DND-41 (cell line): Measurements from ENCODE around the gene BAIAP2.

Source experiments
- EZH2 ChIP-seq: IDR thresholded peaks from 3 replicates; pipeline ENCODE4 v1.6.1; 2012; ENCODE audit warnings: borderline replicate concordance, low read depth, mild to moderate bottlenecking, moderate library complexity, low read length, inconsistent platforms; ENCODE audit not compliant: severe bottlenecking
- TF ChIP-seq, protein P1 (sequence below): IDR thresholded peaks from 2 replicates; pipeline ENCODE4 v1.5.1; 2012; ENCODE audit warnings: borderline replicate concordance, low read length, moderate library complexity, mild to moderate bottlenecking; ENCODE audit not compliant: poor library complexity, severe bottlenecking; ENCODE audit errors: extremely low read depth

DNA sequence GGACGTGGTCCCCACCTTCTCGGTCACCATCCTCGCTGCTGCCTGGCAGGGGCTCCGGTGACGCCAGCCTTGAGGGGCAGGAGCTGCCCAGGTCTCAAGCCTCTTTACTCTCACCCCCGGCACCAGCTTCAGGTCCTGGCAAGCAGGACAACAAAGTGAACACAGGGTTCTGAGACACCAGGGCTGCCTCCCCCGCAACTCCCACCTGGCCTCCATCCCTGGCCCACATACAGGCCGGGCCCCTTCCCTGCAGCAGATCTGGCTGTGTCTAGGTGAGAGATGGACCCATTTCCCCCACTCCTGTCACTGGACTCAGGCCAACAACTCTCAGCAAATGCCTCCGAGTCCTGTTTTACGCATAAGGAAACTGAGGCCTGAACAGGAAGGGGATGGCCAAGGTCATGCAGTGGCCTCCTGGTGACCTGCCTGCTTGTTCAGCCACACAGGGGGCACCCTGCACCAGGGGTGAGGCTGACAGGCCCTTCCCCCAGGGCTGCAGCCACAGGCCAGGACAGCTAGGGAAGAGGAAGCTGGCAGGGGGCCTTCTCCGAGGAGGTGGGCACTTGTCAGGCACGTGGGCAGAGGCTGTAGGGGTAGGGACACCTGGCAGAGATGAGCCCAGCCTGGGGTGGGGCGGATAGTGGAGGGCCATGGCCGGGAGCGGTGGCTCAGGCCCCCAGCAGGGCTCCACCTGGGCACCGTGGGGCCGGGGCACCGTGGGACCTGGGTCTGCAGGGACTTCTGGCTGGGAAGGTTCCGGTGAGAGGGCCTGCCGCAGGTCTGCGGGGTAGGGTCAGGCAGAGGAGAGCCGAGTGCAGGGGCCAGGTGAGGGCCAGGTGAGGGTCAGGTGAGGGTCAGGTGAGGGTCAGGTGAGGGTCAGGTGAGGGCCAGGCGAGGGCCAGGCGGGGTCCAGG is 83.6 kb downstream of the BAIAP2 start:
- TF ChIP-seq, protein P1, sequence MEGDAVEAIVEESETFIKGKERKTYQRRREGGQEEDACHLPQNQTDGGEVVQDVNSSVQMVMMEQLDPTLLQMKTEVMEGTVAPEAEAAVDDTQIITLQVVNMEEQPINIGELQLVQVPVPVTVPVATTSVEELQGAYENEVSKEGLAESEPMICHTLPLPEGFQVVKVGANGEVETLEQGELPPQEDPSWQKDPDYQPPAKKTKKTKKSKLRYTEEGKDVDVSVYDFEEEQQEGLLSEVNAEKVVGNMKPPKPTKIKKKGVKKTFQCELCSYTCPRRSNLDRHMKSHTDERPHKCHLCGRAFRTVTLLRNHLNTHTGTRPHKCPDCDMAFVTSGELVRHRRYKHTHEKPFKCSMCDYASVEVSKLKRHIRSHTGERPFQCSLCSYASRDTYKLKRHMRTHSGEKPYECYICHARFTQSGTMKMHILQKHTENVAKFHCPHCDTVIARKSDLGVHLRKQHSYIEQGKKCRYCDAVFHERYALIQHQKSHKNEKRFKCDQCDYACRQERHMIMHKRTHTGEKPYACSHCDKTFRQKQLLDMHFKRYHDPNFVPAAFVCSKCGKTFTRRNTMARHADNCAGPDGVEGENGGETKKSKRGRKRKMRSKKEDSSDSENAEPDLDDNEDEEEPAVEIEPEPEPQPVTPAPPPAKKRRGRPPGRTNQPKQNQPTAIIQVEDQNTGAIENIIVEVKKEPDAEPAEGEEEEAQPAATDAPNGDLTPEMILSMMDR: no peak
- TF ChIP-seq EZH2: no peak
